T-cell (primary cell): Measurements from ENCODE around the gene HSPA6. TPM values are rescaled to one million over a fixed set of nuclear protein-coding genes. Genes with fewer than 3 reads are reported as not detected.
"Not testable (repeated sequence)": the region's sequence is repeated elsewhere in the genome, so short reads cannot be mapped to it uniquely, and the experiment has no call there.

ENCODE experiments used
- ATAC-seq, 4 experiments: fragments of 200-7000 bp in 3 of 4; fragments of 150-1000 bp in 1 of 4; cut with Tn5 transposase; replicated peaks in 1 of 4; 1 replicate in 3 of 4; 2 replicates in 1 of 4; pipeline ENCODE4 v1.10.0; 2021; ENCODE audit warnings: moderate library complexity in 3 of 4, mild to moderate bottlenecking in 2 of 4, moderate number of reproducible peaks in 1 of 4
- CTCF ChIA-PET, 2 donors: fragments of 300-600 bp; sonication (Branson Sonifier 250); formaldehyde crosslinking; loops; one replicate each; lab custom pipeline; 2022; ENCODE audit warnings: antibody characterized with exemption in 2 of 2; lab: Charles Lee
- POLR2A ChIA-PET, 2 donors: fragments of 300-600 bp; sonication (Branson Sonifier 250); formaldehyde crosslinking; loops; one replicate each; lab custom pipeline; 2022; ENCODE audit warnings: antibody characterized with exemption in 2 of 2; lab: Charles Lee
- DNase-seq, 35 experiments: peaks; one replicate each; pipeline versions ENCODE4 v3.0.0 to v3.0.0-alpha.2; 2013 to 2023
- H3K27ac ChIP-seq: one replicate; pipeline ENCODE4 v1.5.1; 2013; ENCODE audit warnings: low read length
- H3K27me3 ChIP-seq, 2 experiments: replicated peaks in 1 of 2; 1 replicate in 1 of 2; 2 replicates in 1 of 2; pipeline versions ENCODE4 v1.6.1 to v1.7.0; 2013; ENCODE audit warnings: low read length in 1 of 2, mixed read lengths in 1 of 2; ENCODE audit not compliant: control insufficient read depth in 2 of 2, insufficient read depth in 2 of 2; ENCODE audit errors: extremely low read depth in 1 of 2
- H3K36me3 ChIP-seq, 2 donors: 1 replicate in 1 of 2; 2 replicates in 1 of 2; pipeline versions ENCODE4 v1.6.1 to v1.7.0; 2013; ENCODE audit warnings: low read length in 1 of 2; ENCODE audit not compliant: control insufficient read depth in 2 of 2, insufficient read depth in 1 of 2; ENCODE audit errors: extremely low read depth in 1 of 2
- H3K4me1 ChIP-seq, 2 experiments: 1 replicate in 1 of 2; 2 replicates in 1 of 2; pipeline versions ENCODE4 v1.6.1 to v1.7.0; 2013; ENCODE audit warnings: low read length in 2 of 2, mixed read lengths in 1 of 2; ENCODE audit not compliant: insufficient read depth in 2 of 2, control insufficient read depth in 1 of 2; ENCODE audit errors: extremely low read depth in 1 of 2
- H3K4me3 ChIP-seq, 2 donors: 1 replicate in 1 of 2; 2 replicates in 1 of 2; pipeline versions ENCODE4 v1.5.1 to v1.7.0; 2013; ENCODE audit warnings: mild to moderate bottlenecking in 2 of 2, low read length in 1 of 2, moderate library complexity in 1 of 2; ENCODE audit not compliant: control insufficient read depth in 1 of 2; ENCODE audit errors: extremely low read depth in 1 of 2
- H3K9me3 ChIP-seq: 2 replicates; pipeline ENCODE4 v1.7.0; 2013
- H3K27ac Mint-ChIP-seq, 2 donors: one replicate each; pipeline ENCODE4 v1.8.0; 2020 to 2021; ENCODE audit warnings: mild to moderate bottlenecking in 2 of 2, mixed read lengths in 2 of 2
- H3K27me3 Mint-ChIP-seq, 2 donors: one replicate each; pipeline ENCODE4 v1.8.0; 2021 to 2022; ENCODE audit warnings: mixed read lengths in 2 of 2
- H3K36me3 Mint-ChIP-seq: one replicate; pipeline ENCODE4 v1.8.0; 2021; ENCODE audit warnings: mixed read lengths
- H3K4me1 Mint-ChIP-seq, 3 donors: one replicate each; pipeline ENCODE4 v1.8.0; 2020 to 2022; ENCODE audit warnings: mixed read lengths in 3 of 3, mild to moderate bottlenecking in 1 of 3
- H3K4me3 Mint-ChIP-seq, 3 donors: one replicate each; pipeline ENCODE4 v1.8.0; 2020 to 2022; ENCODE audit warnings: mild to moderate bottlenecking in 3 of 3, mixed read lengths in 3 of 3, moderate library complexity in 3 of 3
- H3K9me3 Mint-ChIP-seq, 3 donors: one replicate each; pipeline ENCODE4 v1.8.0; 2020 to 2022; ENCODE audit warnings: mixed read lengths in 3 of 3
- WGBS: methylation state at CpG from one replicate; pipeline ENCODE4 v1.1.5; 2013; ENCODE audit warnings: missing lambda C conversion rate; ENCODE audit not compliant: insufficient coverage; 5-methylcytosine and 5-hydroxymethylcytosine counted together
- total RNA-seq, 35 experiments: library from RNA in 6 of 35; stranded (reverse) in 6 of 35; fragments of 120-200 nt in 1 of 35; gene quantifications; one replicate each; pipeline versions ENCODE4 v1.2.1 to v1.2.4 and lab custom pipeline; 2013 to 2026

Gene HSPA6
- total RNA-seq, 5 donors from 2014 or later (not counting 1 experiment from before 2014, with no cell fraction given): 0.30 to 22.7 (median 5.7) TPM; not detected in 1

- Histone ChIP-seq H3K27ac (no peak overlapping the region), H3K9me3 (no peaks in the 10 kb centered on the region), H3K4me1 (peaks cover 0 to 2% of the 10 kb centered on the region in 2 experiments), H3K27me3 (peaks cover 0 to 7% of the 10 kb centered on the region in 2 experiments), H3K36me3 (no peaks in the 10 kb centered on the region), H3K4me3 (no peak overlapping the region)
- ChIA-PET POLR2A (no interaction called here), CTCF (no interaction called here)
- Mint-ChIP-seq H3K27ac (no peak overlapping the region), H3K9me3 (no peaks in the 10 kb centered on the region), H3K27me3 (peaks cover 12 to 18% of the 10 kb centered on the region in 2 donors), H3K4me1 (peaks cover 0 to 7% (median 2%) of the 10 kb centered on the region in 3 donors), H3K4me3 (no peak overlapping the region), H3K36me3 (no peaks in the 10 kb centered on the region)
- ATAC-seq (no peak), DNase-seq (no peak)
- 100% methylated on average over 2 of the region's 5 CpGs for WGBS
Measured at GRCh38 chr1:161511018-161511755, 13.2 kb upstream of the HSPA6 start.

- Histone ChIP-seq H3K27ac (no peak overlapping the region), H3K4me3 (no peak overlapping the region), H3K4me1 (peaks cover 0 to under 1% of the 10 kb centered on the region in 2 experiments), H3K9me3 (no peaks in the 10 kb centered on the region), H3K36me3 (no peaks in the 10 kb centered on the region), H3K27me3 (peaks cover 0 to 2% of the 10 kb centered on the region in 2 experiments)
- no peaks in the 10 kb centered on the region for H3K36me3 Mint-ChIP-seq
- POLR2A ChIA-PET: no interaction called here
- H3K9me3 Mint-ChIP-seq: no peaks in the 10 kb centered on the region
- DNase-seq (no peak), ATAC-seq (no peak)
- H3K27ac Mint-ChIP-seq: no peak overlapping the region
- peaks cover 7 to 13% of the 10 kb centered on the region in 2 donors for H3K27me3 Mint-ChIP-seq
- 95% methylated on average over 5 of the region's 7 CpGs for WGBS
- peaks cover 0 to 2% (median 1%) of the 10 kb centered on the region in 3 donors for H3K4me1 Mint-ChIP-seq
- CTCF ChIA-PET: interaction anchor here in 1 of 2 donors (0.7 kb wide), 1 partner anchor 54 kb away, joined by 3 read pairs; no protein-coding TSS in a partner anchor
- no peak overlapping the region for H3K4me3 Mint-ChIP-seq
Measured at GRCh38 chr1:161511756-161512060, 12.6 kb upstream of the HSPA6 start.

GRCh38 chr1:161512636-161513447 lies 11.5 kb upstream of the HSPA6 start:
- POLR2A ChIA-PET, H3K4me1 ChIP-seq, H3K9me3 ChIP-seq, H3K27ac Mint-ChIP-seq, H3K27ac ChIP-seq, H3K27me3 ChIP-seq, H3K4me3 Mint-ChIP-seq, H3K9me3 Mint-ChIP-seq, H3K4me1 Mint-ChIP-seq, H3K4me3 ChIP-seq, DNase-seq, H3K36me3 Mint-ChIP-seq, ATAC-seq, H3K27me3 Mint-ChIP-seq, H3K36me3 ChIP-seq, CTCF ChIA-PET: not testable (repeated sequence)
- 95% methylated on average over 5 of the region's 6 CpGs for WGBS

GRCh38 chr1:161513448-161513780 lies 10.9 kb upstream of the HSPA6 start:
- H3K36me3 ChIP-seq, H3K27ac ChIP-seq, DNase-seq, H3K27me3 Mint-ChIP-seq, H3K36me3 Mint-ChIP-seq, CTCF ChIA-PET, H3K9me3 ChIP-seq, POLR2A ChIA-PET, H3K4me3 ChIP-seq, H3K4me1 ChIP-seq, H3K27ac Mint-ChIP-seq, H3K4me1 Mint-ChIP-seq, ATAC-seq, H3K27me3 ChIP-seq, H3K4me3 Mint-ChIP-seq, H3K9me3 Mint-ChIP-seq: not testable (repeated sequence)
- WGBS: no CpG with 5 or more reads among the region's 1 CpG

GRCh38 chr1:161513953-161514352 lies 10.4 kb upstream of the HSPA6 start:
- ATAC-seq, H3K4me1 ChIP-seq, H3K36me3 ChIP-seq: not testable (repeated sequence)

GRCh38 chr1:161523041-161523816 lies 1.1 kb upstream of the HSPA6 start:
- Mint-ChIP-seq H3K27ac (peak overlapping the region; percentile 86 to 90), H3K4me1 (peaks cover 6 to 12% (median 8%) of the 10 kb centered on the region in 3 donors), H3K4me3 (peak overlapping the region; percentile 82 to 88 (median 86))
- H3K9me3 ChIP-seq, H3K36me3 Mint-ChIP-seq, H3K4me3 ChIP-seq, POLR2A ChIA-PET, H3K9me3 Mint-ChIP-seq, H3K36me3 ChIP-seq, DNase-seq, H3K27me3 Mint-ChIP-seq, H3K27me3 ChIP-seq: not testable (repeated sequence)
- Histone ChIP-seq H3K27ac (peak overlapping the region; percentile 34), H3K4me1 (peaks cover 0 to 13% of the 10 kb centered on the region in 2 experiments)
- peak in 2 of 4 experiments; percentile 3 to 16 for ATAC-seq
- 93% methylated on average over 8 of the region's 20 CpGs for WGBS
- CTCF ChIA-PET: interaction anchor here (0.6 to 1.0 kb wide), 5 partner anchors 8 to 226 kb away, joined by 3 to 4 read pairs (median 3); partner anchors contain the start of gene DUSP12 (in 1 of the 2)

More at GRCh38 chr1:161513953-161514352, 10.4 kb upstream of the HSPA6 start:
- H3K27me3 Mint-ChIP-seq, CTCF ChIA-PET, H3K9me3 ChIP-seq, H3K27ac Mint-ChIP-seq, H3K9me3 Mint-ChIP-seq, H3K4me3 ChIP-seq, H3K27ac ChIP-seq, H3K27me3 ChIP-seq, H3K4me3 Mint-ChIP-seq, DNase-seq, H3K4me1 Mint-ChIP-seq, POLR2A ChIA-PET, H3K36me3 Mint-ChIP-seq: not testable (repeated sequence)
- no CpG with 5 or more reads among the region's 1 CpG for WGBS
